Brain microvascular endothelial cell (primary cell): ENCODE measurements around the gene GNA15.
"Not testable (repeated sequence)": the region's sequence is repeated elsewhere in the genome, so short reads cannot be mapped to it uniquely, and the experiment has no call there.

Experiments
- DNase-seq: peaks from one replicate; pipeline ENCODE4 v3.0.0-alpha.2; 2020
- H3K27ac ChIP-seq: fragments of 250-450 bp; sonication (Bioruptor Pico); 2 replicates; pipeline ENCODE4 v1.5.1; 2020; ENCODE audit warnings: mild to moderate bottlenecking, moderate library complexity
- H3K27me3 ChIP-seq: fragments of 250-450 bp; sonication (Bioruptor Pico); replicated peaks from 2 replicates; pipeline ENCODE4 v1.5.1; 2020; ENCODE audit warnings: mild to moderate bottlenecking
- H3K36me3 ChIP-seq: fragments of 250-450 bp; sonication (Bioruptor Pico); replicated peaks from 2 replicates; pipeline ENCODE4 v1.5.1; 2020; ENCODE audit warnings: mild to moderate bottlenecking
- H3K4me3 ChIP-seq: 2 replicates; pipeline ENCODE4 v1.5.1; 2011; ENCODE audit warnings: low read depth, mild to moderate bottlenecking, control low read depth, low read length, moderate library complexity
- in situ Hi-C: cut with HindIII; loops from 2 replicates; pipeline ENCODE4 v1.10.0; 2017; ENCODE audit warnings: low sequenced_read_pairs, low pct_ligation_motif_present
- TF ChIP-seq, protein P1 (sequence below): IDR thresholded peaks from 2 replicates; pipeline ENCODE4 v1.5.1; 2011; ENCODE audit warnings: low read depth, mild to moderate bottlenecking, moderate library complexity, low read length, control low read depth, inconsistent platforms; ENCODE audit errors: missing control alignments

GNA15 gene

DNA sequence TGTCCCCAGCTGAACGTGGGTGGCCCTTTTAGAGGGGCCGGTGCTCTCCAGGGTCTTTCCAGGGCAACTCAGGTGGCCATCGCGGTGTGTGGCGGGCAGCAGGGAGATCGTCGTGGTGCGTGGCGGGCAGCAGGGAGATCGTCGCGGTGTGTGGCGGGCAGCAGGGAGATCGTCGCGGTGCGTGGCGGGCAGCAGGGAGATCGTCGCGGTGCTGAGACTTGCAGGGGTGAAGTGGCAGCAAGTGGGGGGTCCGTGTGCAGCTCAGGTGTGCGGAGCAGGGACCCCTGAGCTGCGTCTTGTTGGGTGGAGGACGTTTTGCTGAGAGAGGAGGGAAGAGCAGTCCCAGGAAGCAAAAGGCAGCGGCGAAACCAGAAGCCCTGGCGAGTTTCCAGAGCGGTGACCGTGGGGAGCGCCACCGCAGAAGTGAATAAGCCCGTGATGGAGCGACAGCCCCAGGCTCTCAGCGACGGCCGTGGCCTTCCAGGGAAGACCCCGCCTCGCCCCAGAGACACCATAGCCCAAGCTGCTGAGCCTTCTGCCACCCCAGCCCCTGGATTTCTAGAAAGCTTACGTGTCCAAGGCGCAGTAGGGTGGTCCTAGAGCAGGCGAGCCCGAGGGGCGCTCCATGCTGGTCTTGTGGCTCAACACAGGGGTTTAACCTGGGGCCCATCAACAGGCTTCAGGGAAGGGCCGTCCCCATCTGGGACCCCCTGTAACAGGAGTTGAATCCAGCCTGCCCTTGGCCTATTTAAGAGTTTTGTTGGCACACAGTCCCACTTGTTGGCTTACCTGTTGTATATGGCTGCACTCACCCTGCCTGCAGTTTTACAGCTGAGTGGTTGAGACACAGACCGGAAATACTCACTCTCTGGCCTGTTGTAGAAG, 55.3 kb downstream of the GNA15 start:
- TF ChIP-seq, protein P1, sequence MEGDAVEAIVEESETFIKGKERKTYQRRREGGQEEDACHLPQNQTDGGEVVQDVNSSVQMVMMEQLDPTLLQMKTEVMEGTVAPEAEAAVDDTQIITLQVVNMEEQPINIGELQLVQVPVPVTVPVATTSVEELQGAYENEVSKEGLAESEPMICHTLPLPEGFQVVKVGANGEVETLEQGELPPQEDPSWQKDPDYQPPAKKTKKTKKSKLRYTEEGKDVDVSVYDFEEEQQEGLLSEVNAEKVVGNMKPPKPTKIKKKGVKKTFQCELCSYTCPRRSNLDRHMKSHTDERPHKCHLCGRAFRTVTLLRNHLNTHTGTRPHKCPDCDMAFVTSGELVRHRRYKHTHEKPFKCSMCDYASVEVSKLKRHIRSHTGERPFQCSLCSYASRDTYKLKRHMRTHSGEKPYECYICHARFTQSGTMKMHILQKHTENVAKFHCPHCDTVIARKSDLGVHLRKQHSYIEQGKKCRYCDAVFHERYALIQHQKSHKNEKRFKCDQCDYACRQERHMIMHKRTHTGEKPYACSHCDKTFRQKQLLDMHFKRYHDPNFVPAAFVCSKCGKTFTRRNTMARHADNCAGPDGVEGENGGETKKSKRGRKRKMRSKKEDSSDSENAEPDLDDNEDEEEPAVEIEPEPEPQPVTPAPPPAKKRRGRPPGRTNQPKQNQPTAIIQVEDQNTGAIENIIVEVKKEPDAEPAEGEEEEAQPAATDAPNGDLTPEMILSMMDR, result no peak
- H3K27ac ChIP-seq, result no peak overlapping the region

DNA sequence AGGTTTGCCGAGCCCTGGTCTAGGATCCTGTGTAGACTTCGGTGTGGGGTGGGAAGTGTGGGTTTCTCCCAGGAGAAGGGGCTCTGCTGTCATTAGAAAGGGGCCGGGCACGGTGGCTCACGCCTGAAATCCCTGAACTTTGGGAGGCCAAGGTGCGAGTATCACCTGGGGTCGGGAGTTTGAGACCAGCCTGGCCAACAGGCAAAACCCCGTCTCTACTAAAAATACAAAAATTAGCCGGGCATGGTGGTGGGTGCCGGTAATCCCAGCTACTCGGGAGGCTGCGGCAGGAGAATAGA, 55.9 kb downstream of the GNA15 start:
- DNase-seq, H3K4me3 ChIP-seq, H3K27me3 ChIP-seq, in situ Hi-C loops, H3K27ac ChIP-seq: not testable (repeated sequence)
- H3K36me3 ChIP-seq, result peaks cover 17% of the 10 kb centered on the region

More for the DNA sequence above, 55.3 kb downstream of the GNA15 start:
- no peak for DNase-seq
- Histone ChIP-seq H3K36me3 (peaks cover 12% of the 10 kb centered on the region), H3K4me3 (no peak overlapping the region), H3K27me3 (no peaks in the 10 kb centered on the region)
- in situ Hi-C loops, result no loop called here

DNA sequence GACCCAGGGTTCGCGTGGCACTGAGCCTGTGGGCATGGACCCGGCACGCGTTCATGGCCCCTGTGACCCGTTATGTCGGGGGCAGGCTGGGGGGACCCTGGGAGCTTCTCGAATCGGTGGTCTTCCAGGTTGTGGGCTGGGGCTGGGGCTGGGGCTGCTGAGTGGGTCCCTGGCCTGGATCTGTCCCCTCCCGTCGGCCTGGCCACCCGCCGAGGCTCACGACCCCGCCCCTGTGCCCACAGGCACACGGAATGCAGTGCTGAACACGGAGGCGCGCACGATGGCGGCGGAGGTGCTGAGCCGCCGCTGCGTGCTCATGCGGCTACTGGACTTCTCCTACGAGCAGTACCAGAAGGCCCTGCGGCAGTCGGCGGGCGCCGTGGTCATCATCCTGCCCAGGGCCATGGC, 56.4 kb downstream of the GNA15 start:
- no peak for DNase-seq

DNA sequence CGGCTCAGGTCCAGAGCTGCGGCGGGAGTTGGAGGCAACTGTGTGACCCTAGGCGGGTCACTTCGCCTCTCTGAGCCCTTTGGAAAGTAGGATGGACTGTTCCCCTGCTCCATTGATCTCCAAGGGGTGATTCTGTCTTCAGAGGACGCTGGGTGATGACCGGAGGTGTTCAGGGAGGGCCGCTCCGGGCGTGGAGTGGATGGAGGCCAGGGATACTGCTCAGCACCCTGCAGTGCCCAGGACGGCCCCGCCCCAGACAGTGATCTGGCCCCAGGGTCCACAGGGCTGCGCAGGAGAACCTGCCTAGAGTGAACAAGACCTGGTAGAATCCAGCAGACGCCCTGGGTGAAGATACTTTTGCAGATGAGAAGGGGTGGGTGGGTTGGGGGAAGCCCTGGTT, 56.9 kb downstream of the GNA15 start:
- TF ChIP-seq, protein P1, result no peak
- DNase-seq, result no peak
- Histone ChIP-seq H3K27me3 (no peaks in the 10 kb centered on the region), H3K4me3 (no peak overlapping the region), H3K36me3 (peaks cover 22% of the 10 kb centered on the region), H3K27ac (no peak overlapping the region)
- in situ Hi-C loops, result no loop called here

More for the DNA sequence above, 56.4 kb downstream of the GNA15 start:
- H3K36me3 ChIP-seq, result peaks cover 22% of the 10 kb centered on the region
- no peak overlapping the region for H3K27ac ChIP-seq
- TF ChIP-seq, protein P1, result no peak
- H3K27me3 ChIP-seq, result no peaks in the 10 kb centered on the region
- in situ Hi-C loops, result no loop called here
- no peak overlapping the region for H3K4me3 ChIP-seq

- DNase-seq, result no peak
- no peak overlapping the region for H3K27ac ChIP-seq
- H3K36me3 ChIP-seq, result peaks cover 22% of the 10 kb centered on the region
- no peak overlapping the region for H3K4me3 ChIP-seq
- TF ChIP-seq, protein P1, result no peak
- in situ Hi-C loops, result no loop called here
- no peaks in the 10 kb centered on the region for H3K27me3 ChIP-seq
Observed at GRCh38 chr19:3193256-3194105, 57.6 kb downstream of the GNA15 start.
